ENCODE data around the gene TCEA2. TPM values are rescaled to one million over a fixed set of nuclear protein-coding genes. Genes with fewer than 3 reads are reported as not detected.

Gene TCEA2
- total RNA-seq, 1 donor: 6.0 TPM

DNA sequence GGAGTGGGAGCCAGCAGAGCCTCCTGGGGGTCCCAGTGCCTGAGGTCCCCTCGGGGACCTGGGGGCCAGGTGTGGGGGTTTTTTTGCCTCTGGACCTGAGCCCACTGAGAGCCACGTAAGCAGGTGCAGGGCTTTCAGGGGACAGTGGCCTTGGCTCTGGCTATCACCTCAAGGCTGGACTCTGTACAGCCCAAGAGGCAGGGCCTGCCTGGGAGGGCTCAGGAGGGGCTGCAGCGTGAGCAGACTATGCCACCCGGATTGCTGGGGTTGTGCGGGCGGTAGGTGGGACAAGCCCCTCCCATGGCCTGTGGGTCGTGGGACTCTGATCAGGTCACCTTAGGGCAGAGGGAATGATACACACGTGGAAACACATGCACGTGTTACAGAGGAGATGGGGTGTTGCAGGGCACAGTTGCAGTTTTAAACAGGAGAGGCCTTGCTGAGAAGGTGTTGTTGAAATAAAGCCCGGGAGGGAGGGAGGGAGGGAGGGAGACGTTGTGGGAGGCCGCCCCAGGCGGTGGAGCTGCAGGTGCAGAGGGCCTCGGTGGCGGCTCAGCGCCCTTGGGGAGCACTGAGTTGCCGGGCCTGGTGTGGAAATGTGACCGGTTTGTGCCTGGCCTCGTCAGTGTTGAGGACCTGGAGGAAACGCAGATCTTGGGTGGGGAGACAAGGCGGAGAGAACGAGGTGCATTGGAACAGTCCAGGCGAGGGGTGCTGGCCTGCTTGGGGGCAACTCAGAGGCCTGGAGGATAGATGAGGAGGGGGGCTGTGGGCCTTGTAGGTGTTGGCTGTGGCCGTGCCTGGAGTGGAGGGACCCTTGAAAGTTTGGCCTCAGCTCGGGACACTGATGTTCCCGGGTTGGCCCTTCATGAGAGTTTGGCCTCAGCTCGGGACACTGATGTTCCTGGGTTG, 2.3 kb downstream of the TCEA2 start:
- H3K4me1 ChIP-seq (ENCODE audit: insufficient read depth, low read length): peaks cover 62% of the 10 kb centered on the region
- no peak overlapping the region for H3K4me3 ChIP-seq (ENCODE audit: low read length)
- H3K27me3 ChIP-seq (ENCODE audit: insufficient read depth, low read length): no peaks in the 10 kb centered on the region
- no peaks in the 10 kb centered on the region for H3K9me3 ChIP-seq (ENCODE audit: low read depth, low read length)

DNA sequence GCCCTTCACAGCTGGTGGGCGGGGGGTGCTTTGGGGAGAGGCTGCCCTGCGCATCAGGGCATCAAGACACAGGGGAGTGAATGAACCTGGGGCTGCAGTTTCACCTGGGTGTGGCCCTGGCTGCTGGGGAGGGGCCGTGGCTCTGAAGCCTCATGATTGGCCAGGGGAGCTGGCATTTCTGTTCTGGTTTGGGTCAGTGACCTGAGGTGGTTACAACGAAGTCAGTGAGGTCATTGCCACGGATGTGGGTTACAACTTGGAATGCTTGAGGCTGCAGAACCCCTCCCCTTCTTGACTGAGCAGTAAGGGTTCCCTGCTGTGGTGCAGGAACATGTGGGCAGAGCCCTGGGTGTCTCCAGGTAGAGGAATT, 3.0 kb downstream of the TCEA2 start:
- Histone ChIP-seq H3K9me3 (ENCODE audit: low read depth, low read length) (no peaks in the 10 kb centered on the region), H3K4me3 (ENCODE audit: low read length) (no peak overlapping the region), H3K27me3 (ENCODE audit: insufficient read depth, low read length) (no peaks in the 10 kb centered on the region), H3K4me1 (ENCODE audit: insufficient read depth, low read length) (peaks cover 62% of the 10 kb centered on the region)

GRCh38 chr20:64067005-64067632, 4.1 kb downstream of the TCEA2 start:
- no peak overlapping the region for H3K4me3 ChIP-seq (ENCODE audit: low read length)

DNA sequence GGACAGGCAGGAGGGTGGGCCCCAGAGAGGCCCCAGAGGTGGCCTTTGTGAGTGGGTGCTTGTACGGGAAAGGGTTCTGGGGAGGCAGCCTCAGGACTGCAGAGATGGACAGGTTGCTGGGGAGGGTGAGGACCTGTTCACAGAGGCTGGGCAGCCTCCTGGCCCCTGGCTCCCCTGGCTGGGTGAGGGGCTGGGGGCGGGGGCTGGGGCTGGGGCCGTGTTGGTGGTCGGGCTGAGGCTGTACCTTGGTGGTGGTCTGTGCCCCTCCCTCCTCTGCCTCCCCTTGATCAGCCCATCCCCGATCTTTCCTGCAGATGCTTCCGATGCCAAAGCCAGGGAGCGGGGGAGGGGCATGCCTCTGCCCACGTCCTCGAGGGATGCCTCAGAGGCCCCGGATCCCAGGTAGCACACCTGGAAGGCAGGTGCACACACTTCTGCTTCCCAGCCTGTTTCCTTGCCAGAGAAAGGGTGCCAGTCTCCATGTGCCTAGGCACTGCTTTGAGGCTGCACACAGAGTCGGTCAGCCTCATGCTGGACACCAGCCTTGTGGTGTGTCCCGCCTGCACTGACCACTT, 4.8 kb downstream of the TCEA2 start:
- H3K9me3 ChIP-seq (ENCODE audit: low read depth, low read length): no peaks in the 10 kb centered on the region
- H3K4me1 ChIP-seq (ENCODE audit: insufficient read depth, low read length): peaks cover 54% of the 10 kb centered on the region
- H3K27me3 ChIP-seq (ENCODE audit: insufficient read depth, low read length): no peaks in the 10 kb centered on the region
- no peak overlapping the region for H3K4me3 ChIP-seq (ENCODE audit: low read length)

More at GRCh38 chr20:64067005-64067632, 4.1 kb downstream of the TCEA2 start:
- Histone ChIP-seq H3K27me3 (ENCODE audit: insufficient read depth, low read length) (no peaks in the 10 kb centered on the region), H3K9me3 (ENCODE audit: low read depth, low read length) (no peaks in the 10 kb centered on the region), H3K4me1 (ENCODE audit: insufficient read depth, low read length) (peaks cover 61% of the 10 kb centered on the region)

- H3K4me1 ChIP-seq (ENCODE audit: insufficient read depth, low read length): peaks cover 50% of the 10 kb centered on the region
Observed at GRCh38 chr20:64068386-64069208, 5.6 kb downstream of the TCEA2 start.

GRCh38 chr20:64069209-64069613, 6.2 kb downstream of the TCEA2 start:
- Histone ChIP-seq H3K27me3 (ENCODE audit: insufficient read depth, low read length) (no peaks in the 10 kb centered on the region), H3K4me3 (ENCODE audit: low read length) (no peak overlapping the region), H3K4me1 (ENCODE audit: insufficient read depth, low read length) (peaks cover 44% of the 10 kb centered on the region), H3K9me3 (ENCODE audit: low read depth, low read length) (no peaks in the 10 kb centered on the region)

More at GRCh38 chr20:64068386-64069208, 5.6 kb downstream of the TCEA2 start:
- H3K9me3 ChIP-seq (ENCODE audit: low read depth, low read length): no peaks in the 10 kb centered on the region
- no peak overlapping the region for H3K4me3 ChIP-seq (ENCODE audit: low read length)
- no peaks in the 10 kb centered on the region for H3K27me3 ChIP-seq (ENCODE audit: insufficient read depth, low read length)

- Histone ChIP-seq H3K9me3 (ENCODE audit: low read depth, low read length) (no peaks in the 10 kb centered on the region), H3K27me3 (ENCODE audit: insufficient read depth, low read length) (no peaks in the 10 kb centered on the region), H3K4me3 (ENCODE audit: low read length) (no peak overlapping the region), H3K4me1 (ENCODE audit: insufficient read depth, low read length) (peaks cover 39% of the 10 kb centered on the region)
Observed at GRCh38 chr20:64069614-64070243, 6.7 kb downstream of the TCEA2 start.

GRCh38 chr20:64070244-64070993, 7.4 kb downstream of the TCEA2 start:
- Histone ChIP-seq H3K4me1 (ENCODE audit: insufficient read depth, low read length) (peaks cover 39% of the 10 kb centered on the region), H3K4me3 (ENCODE audit: low read length) (no peak overlapping the region), H3K27me3 (ENCODE audit: insufficient read depth, low read length) (no peaks in the 10 kb centered on the region), H3K9me3 (ENCODE audit: low read depth, low read length) (no peaks in the 10 kb centered on the region)

DNA sequence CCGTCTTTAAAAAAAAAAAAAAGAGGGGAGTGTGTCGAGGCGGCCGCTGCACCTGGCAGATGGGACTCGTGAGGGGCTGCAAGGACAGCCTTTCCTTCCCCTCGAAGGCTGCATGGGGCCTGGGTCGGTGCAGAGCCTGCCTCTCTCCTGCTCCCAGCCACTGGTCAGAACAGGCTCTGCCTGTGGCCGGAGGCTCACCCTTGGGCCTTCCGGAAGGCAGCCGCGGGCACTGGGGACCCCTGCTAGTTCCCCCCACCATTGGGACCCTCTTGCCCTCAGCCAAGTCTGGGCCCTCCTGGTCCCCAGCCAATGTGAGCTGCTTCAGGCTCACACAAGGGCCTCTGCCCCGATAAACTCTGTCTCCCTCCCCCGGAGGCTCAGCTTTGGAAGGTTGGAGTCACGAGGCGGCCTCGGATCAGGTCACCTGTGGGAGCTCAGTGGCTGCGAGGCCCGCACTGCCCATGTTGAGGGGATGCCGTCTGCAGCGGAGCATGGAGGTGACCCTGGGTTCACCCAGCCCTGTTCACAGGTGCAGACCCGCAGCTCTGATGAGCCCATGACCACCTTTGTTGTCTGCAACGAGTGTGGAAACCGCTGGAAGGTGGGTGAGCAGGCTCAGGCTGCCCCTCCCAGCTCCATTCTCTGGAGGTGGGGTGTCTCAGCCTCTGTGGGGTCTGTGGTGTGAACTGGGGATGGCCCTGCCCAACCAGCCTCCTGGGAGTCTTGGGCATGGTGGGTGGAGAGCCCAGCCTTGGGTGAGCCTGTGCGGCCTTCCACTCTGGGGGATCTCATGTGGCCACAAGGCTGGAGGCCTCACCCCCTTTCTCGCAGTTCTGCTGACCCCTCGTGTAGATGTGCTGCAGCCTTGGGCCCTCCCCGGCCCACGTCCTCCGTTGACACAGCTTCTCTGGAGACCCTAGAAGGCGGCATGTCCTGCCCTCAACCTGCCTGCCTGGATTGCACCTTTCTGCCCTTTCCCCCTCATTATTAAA, 8.6 kb downstream of the TCEA2 start:
- H3K27me3 ChIP-seq (ENCODE audit: insufficient read depth, low read length): no peaks in the 10 kb centered on the region
- no peak overlapping the region for H3K4me3 ChIP-seq (ENCODE audit: low read length)
- no peaks in the 10 kb centered on the region for H3K9me3 ChIP-seq (ENCODE audit: low read depth, low read length)
- peaks cover 39% of the 10 kb centered on the region for H3K4me1 ChIP-seq (ENCODE audit: insufficient read depth, low read length)

GRCh38 chr20:64072498-64073063, 9.6 kb downstream of the TCEA2 start:
- Histone ChIP-seq H3K4me1 (ENCODE audit: insufficient read depth, low read length) (peaks cover 41% of the 10 kb centered on the region), H3K9me3 (ENCODE audit: low read depth, low read length) (no peaks in the 10 kb centered on the region), H3K4me3 (ENCODE audit: low read length) (no peak overlapping the region), H3K27me3 (ENCODE audit: insufficient read depth, low read length) (no peaks in the 10 kb centered on the region)

- Histone ChIP-seq H3K4me1 (ENCODE audit: insufficient read depth, low read length) (peaks cover 42% of the 10 kb centered on the region), H3K4me3 (ENCODE audit: low read length) (no peak overlapping the region)
Observed at GRCh38 chr20:64073476-64074183, 10.6 kb downstream of the TCEA2 start.

DNA sequence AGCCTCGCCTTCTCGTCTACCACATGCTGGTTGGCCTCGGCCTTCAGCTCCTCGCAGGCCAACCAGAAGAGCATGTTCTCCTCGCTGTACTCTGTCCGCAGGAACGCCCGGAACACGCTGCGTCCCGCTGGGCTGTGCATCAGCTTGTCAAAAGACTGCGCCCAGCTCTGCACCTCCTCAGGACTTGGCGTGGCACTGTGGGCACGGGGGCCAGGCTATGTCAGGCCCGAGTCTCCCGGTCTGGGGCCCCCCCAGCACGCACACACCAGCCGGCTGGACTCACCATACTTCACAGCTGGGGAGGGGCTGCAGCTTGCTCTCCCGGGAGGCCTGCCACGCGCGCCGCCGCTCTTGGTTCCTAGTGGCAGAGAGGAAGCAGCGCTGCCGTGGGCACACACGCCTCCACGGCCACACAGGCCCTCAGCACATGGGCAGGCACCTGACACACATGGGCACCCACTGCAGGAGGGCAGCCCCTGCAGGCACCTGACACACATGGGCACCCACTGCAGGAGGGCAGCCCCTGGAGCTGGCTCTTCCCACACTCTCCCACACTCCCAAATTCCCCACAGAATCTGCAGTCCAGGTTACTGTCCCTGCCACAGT, 11.3 kb downstream of the TCEA2 start:
- Histone ChIP-seq H3K27me3 (ENCODE audit: insufficient read depth, low read length) (no peaks in the 10 kb centered on the region), H3K4me1 (ENCODE audit: insufficient read depth, low read length) (peaks cover 39% of the 10 kb centered on the region), H3K4me3 (ENCODE audit: low read length) (no peak overlapping the region), H3K9me3 (ENCODE audit: low read depth, low read length) (no peaks in the 10 kb centered on the region)

More at GRCh38 chr20:64073476-64074183, 10.6 kb downstream of the TCEA2 start:
- H3K9me3 ChIP-seq (ENCODE audit: low read depth, low read length): no peaks in the 10 kb centered on the region
- no peaks in the 10 kb centered on the region for H3K27me3 ChIP-seq (ENCODE audit: insufficient read depth, low read length)

Data from mononuclear cell (primary cell).